Measurements from ENCODE around the gene CER1. TPM values are rescaled to one million over a fixed set of nuclear protein-coding genes. Genes with fewer than 3 reads are reported as not detected.
"Not testable (repeated sequence)": the region's sequence is repeated elsewhere in the genome, so short reads cannot be mapped to it uniquely, and the experiment has no call there.

CER1 gene
- total and polyA plus RNA-seq, 2 donors, result 0.74 TPM; not detected in 1

DNA sequence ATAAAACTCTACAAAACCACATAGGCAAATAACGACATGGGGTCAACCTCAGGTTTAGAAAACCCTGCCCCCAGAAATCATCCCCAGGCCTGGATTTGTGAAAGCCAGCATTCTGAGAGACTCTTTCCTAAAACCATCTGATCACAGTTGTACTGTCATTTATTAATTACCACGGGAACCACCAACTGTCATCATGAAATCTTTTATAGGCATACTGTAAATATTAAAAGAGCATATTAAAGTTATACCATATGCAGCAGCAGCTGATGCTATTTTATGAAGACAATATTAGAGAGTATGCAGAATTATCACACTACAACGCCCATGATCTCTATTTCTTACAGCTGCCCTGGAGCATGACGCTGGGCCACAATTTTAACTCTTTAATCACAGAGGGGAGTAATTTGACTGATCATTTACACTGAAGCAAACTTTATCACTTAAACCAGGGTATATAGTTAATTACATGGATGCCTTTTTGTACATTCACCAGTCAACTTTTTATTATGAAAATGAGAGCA is 20.3 kb downstream of the CER1 start:
- no peak overlapping the region for H3K27ac ChIP-seq (ENCODE audit: low read depth)
- DNase-seq (ENCODE audit: extremely low spot score), result no peak
- no peak overlapping the region for H3K4me3 ChIP-seq (ENCODE audit: low read depth, low read length)
- H3K36me3 ChIP-seq (ENCODE audit: insufficient read depth), result no peaks in the 10 kb centered on the region
- WGBS, result 49% methylated on average over 4 of the region's 4 CpGs
- no peaks in the 10 kb centered on the region for H3K4me1 ChIP-seq (ENCODE audit: insufficient read depth)

DNA sequence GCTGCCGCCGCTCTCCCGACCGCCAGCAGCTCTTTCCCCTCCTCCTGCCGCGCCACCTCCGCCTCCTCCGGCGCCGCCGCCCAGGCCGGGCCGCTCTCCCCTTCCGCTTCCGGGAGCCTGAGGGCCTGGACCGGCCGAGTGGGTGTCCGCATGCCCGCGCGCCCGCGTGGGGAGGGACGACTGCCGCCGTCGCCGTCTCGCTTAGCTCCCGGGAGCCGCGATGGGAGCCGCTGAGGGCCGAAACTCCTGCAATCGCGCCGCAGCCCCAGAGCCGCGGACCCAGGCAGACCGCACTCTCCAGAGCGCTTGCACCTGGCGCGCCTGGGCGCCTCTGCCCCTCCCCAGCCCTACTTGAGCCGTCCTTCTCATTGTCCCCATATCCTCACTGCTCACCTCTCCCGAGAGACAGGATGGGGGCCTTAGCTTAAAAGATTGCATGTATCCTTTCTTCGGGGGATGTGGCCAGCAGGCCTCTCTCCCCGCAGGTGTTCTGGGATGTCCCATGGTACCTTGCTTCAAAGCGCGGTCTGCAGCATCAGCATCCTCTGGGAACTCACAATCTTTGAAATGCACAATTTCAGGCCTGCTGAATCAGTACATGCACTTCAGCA is 29.2 kb downstream of the CER1 start, which contains the start of gene ZDHHC21:
ZDHHC21 (minus strand) TSS at position 182 of the 611 bp plus-strand sequence. CDS start 19,092 bp downstream, outside the sequence.
- Histone ChIP-seq H3K36me3 (ENCODE audit: insufficient read depth) (no peaks in the 10 kb centered on the region), H3K4me1 (ENCODE audit: insufficient read depth) (no peaks in the 10 kb centered on the region), H3K4me3 (ENCODE audit: low read depth, low read length) (peak within 1 kb of the TSS; percentile 95), H3K27ac (ENCODE audit: low read depth) (no peak within 1 kb of the TSS)
- no peak for DNase-seq (ENCODE audit: extremely low spot score)
- WGBS, result 2% methylated on average over 49 of the region's 50 CpGs

DNA sequence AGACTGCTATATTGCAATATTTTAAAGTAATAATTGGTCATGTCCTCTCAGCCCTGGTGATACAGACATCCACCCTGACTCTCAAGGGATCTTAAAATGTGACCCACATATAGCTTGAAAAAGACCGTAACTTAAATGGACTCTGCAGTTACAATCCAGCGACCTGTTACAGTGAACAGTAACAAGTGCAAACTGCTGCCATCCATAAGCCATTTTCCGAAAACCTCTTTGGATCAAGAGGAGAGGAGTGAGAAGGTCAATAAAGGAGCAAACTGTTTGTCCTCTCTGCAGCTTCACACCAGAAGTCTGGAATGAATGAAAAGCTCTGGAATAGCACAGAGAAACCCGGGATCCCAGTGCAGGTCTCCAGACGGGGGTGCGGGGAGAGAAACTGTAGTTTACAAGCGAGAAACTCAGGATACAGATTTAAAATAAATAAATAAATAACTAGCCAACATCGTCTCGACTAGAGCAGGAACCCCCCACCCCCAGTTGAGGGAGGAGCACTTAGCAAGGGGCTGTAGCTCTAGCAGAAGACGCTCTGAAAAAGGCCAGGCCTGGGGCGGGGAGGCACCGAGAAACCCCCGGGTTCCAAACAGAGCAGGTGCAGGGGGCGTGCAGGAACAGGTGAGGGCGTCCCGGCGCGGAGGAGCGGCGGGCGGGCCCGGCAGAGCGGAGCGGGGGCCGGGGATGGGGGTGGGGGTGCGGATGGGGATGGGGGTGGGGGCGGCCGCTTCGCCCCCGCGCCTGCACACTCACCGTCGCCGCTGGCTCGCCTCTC is 29.9 kb downstream of the CER1 start:
- H3K27ac ChIP-seq (ENCODE audit: low read depth), result no peak overlapping the region
- H3K36me3 ChIP-seq (ENCODE audit: insufficient read depth), result no peaks in the 10 kb centered on the region
- 2% methylated on average over 35 of the region's 35 CpGs for WGBS
- no peak for DNase-seq (ENCODE audit: extremely low spot score)
- peak overlapping the region; percentile 95 for H3K4me3 ChIP-seq (ENCODE audit: low read depth, low read length)
- H3K4me1 ChIP-seq (ENCODE audit: insufficient read depth), result no peaks in the 10 kb centered on the region

DNA sequence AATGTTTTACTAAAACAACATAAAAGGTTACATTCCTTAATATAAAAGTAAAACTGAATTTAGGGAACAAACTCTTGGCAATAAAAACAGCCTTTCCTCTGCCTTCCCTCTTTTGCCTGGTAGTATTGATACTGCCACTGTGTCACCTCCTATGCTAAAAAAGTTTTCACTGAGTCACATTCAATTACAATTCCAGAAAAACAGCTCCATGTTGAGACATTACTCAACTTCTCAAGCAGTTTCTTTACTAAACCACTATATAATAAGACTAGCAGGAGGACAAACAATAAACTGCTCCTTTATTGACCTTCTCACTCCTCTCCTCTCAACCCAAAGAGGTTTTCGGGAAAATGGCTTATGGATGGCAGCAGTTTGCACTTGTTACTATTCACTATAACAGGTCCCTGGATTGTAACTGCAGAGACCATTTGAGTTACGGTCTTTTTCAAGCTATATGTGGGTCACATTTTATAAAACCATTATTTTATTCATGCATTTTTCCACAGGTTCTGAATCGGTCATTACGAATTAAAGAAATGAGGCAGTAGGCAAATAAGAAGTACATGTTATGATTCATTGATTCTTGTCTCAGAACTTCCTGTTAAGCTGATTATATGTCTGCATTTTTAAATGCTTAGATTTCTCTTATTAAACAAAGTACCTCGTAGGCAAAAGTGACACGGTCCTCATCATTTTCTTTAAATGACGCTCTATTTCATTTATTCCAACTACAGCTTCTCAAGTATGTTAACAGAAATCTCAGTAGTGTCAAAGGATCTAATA is 31.4 kb downstream of the CER1 start:
- Histone ChIP-seq H3K4me3 (ENCODE audit: low read depth, low read length) (no peak overlapping the region), H3K36me3 (ENCODE audit: insufficient read depth) (no peaks in the 10 kb centered on the region), H3K27ac (ENCODE audit: low read depth) (no peak overlapping the region), H3K4me1 (ENCODE audit: insufficient read depth) (no peaks in the 10 kb centered on the region)
- no peak for DNase-seq (ENCODE audit: extremely low spot score)
- 83% methylated on average over 7 of the region's 7 CpGs for WGBS

DNA sequence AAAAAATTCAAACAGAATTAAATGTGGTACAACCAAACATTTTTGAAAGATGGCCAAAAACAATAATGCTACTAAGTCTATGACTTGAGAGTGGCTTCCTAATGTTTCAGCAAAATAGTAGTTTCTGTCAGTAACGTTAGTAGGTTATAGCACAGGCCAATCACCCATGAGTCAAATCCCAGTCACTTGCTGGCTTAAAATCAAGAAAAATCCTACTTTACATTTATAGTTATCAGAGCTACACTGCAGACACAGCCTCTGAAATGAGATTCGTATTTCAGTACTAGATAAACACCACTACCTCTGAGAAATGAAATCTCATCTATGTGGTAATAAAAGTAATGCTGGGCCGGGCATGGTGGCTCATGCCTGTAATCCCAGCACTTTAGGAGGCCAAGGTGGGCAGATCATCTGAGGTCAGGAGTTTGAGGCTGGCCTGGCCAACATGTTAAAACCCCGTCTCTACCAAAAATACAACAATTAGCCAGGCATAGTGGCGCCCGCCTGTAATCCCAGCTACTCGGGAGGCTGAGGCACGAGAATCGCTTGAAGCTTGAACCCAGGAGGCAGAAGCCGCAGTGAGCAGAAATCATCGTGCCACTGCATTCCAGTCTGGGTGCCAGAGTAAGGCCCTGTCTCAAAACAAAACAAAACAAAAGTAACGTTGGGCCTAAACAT is 35.4 kb downstream of the CER1 start:
- no peak for DNase-seq (ENCODE audit: extremely low spot score)
- WGBS, result 84% methylated on average over 12 of the region's 12 CpGs
- no peaks in the 10 kb centered on the region for H3K4me1 ChIP-seq (ENCODE audit: insufficient read depth)
- H3K4me3 ChIP-seq (ENCODE audit: low read depth, low read length), result no peak overlapping the region
- H3K27ac ChIP-seq (ENCODE audit: low read depth), result no peak overlapping the region
- H3K36me3 ChIP-seq (ENCODE audit: insufficient read depth), result no peaks in the 10 kb centered on the region

DNA sequence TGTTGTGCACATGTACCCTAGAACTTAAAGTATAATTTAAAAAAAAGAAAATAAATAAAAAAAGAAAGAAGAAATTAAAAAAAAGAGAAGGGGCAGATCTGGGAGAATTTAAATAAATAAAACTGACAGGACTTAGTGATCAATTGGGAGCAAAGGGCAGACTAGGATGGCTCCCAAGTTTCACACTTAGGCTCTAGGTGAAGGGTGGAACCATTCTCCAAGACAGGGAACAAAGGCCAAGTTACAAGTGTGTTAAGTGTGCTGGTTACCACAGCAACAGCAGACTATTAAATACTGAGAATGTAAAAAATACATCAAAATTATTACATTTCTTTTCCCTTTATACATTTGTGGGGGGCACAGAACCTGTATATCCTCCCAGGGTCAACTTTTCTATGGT is 36.4 kb downstream of the CER1 start:
- no peak for DNase-seq (ENCODE audit: extremely low spot score)
- Histone ChIP-seq H3K4me3 (ENCODE audit: low read depth, low read length) (no peak overlapping the region), H3K27ac (ENCODE audit: low read depth) (no peak overlapping the region), H3K4me1 (ENCODE audit: insufficient read depth) (no peaks in the 10 kb centered on the region), H3K36me3 (ENCODE audit: insufficient read depth) (no peaks in the 10 kb centered on the region)

DNA sequence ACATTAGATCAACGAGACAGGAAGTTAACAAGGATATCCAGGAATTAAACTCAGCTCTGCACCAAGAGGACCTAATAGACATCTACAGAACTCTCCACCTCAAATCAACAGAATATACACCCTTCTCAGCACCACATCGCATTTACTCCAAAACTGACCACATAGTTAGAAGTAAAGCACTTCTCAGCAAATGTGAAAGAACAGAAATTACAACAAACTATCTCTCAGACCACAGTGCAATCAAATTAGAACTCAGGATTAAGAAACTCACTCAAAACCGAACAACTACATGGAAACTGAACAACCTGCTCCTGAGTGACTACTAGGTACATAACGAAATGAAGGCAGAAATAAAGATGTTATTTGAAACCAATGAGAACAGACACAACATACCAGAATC is 39.9 kb downstream of the CER1 start:
- not testable (repeated sequence) for H3K4me3 ChIP-seq (ENCODE audit: low read depth, low read length); H3K4me1 ChIP-seq (ENCODE audit: insufficient read depth); H3K36me3 ChIP-seq (ENCODE audit: insufficient read depth); DNase-seq (ENCODE audit: extremely low spot score); H3K27ac ChIP-seq (ENCODE audit: low read depth)
- WGBS, result 95% methylated on average over 4 of the region's 4 CpGs

DNA sequence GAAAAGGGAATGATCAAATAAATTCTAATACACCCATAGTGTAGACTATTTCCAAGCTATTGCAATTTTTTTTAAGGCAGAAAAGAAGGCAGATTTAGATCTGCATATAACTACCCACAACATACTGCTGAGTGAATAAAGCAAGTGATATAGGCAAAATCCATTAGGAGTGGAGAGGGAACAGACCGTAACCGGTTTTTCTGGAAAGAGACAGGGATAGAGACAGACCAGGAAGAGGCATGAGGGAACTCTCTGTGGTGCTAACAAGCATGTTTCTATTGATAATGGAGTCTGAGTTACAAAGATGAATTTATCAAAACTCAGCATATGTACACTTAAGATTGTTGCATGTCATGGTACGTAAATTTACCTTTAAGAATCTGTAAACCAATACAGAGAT is 43.8 kb downstream of the CER1 start:
- H3K4me3 ChIP-seq (ENCODE audit: low read depth, low read length), result no peak overlapping the region
- H3K4me1 ChIP-seq (ENCODE audit: insufficient read depth), result peaks cover 1% of the 10 kb centered on the region
- no peak for DNase-seq (ENCODE audit: extremely low spot score)
- peaks cover 1% of the 10 kb centered on the region for H3K36me3 ChIP-seq (ENCODE audit: insufficient read depth)
- no peak overlapping the region for H3K27ac ChIP-seq (ENCODE audit: low read depth)
- 92% methylated on average over 3 of the region's 3 CpGs for WGBS

DNA sequence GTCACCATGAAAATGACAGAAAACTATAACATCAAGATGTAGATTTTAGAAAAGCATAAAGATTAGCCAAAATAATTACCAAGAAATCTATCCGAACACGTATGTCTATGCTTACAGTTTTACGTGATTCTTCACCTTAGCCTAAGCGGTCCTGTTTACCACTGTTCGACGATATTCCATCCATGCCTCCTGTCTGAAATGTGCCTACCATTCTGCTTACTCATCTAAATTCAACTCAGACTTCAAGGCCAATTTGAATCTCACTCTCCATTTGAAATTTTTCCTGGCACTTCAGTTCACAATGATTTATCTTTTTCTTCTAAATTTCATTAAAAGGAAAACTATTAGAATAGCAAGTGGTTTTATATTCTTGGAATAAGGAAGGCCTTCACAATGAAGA is 44.7 kb downstream of the CER1 start:
- Histone ChIP-seq H3K27ac (ENCODE audit: low read depth) (no peak overlapping the region), H3K36me3 (ENCODE audit: insufficient read depth) (peaks cover 1% of the 10 kb centered on the region), H3K4me3 (ENCODE audit: low read depth, low read length) (no peak overlapping the region), H3K4me1 (ENCODE audit: insufficient read depth) (peaks cover 1% of the 10 kb centered on the region)
- 93% methylated on average over 6 of the region's 6 CpGs for WGBS
- DNase-seq (ENCODE audit: extremely low spot score), result no peak

DNA sequence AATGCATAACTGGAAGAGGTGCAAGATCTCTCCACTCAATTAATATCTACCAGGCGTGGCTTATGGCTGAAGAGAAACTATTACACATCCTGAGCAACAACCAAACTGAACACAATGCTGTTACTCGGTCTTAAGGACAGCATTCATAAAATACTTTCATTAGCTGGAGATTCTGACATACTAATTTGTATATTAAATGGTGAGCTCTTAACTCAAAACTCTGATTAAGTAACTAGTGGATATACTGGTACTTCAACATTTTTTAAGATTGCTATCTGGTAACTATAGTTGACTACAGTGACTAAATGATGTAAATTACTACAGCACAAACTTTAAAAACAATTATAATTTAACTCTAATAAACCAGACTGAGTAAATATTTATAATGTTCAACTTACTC is 45.1 kb downstream of the CER1 start:
- Histone ChIP-seq H3K4me3 (ENCODE audit: low read depth, low read length) (no peak overlapping the region), H3K27ac (ENCODE audit: low read depth) (no peak overlapping the region), H3K4me1 (ENCODE audit: insufficient read depth) (peaks cover 1% of the 10 kb centered on the region), H3K36me3 (ENCODE audit: insufficient read depth) (peaks cover 1% of the 10 kb centered on the region)
- no peak for DNase-seq (ENCODE audit: extremely low spot score)
- 84% methylated on average over 2 of the region's 2 CpGs for WGBS

DNA sequence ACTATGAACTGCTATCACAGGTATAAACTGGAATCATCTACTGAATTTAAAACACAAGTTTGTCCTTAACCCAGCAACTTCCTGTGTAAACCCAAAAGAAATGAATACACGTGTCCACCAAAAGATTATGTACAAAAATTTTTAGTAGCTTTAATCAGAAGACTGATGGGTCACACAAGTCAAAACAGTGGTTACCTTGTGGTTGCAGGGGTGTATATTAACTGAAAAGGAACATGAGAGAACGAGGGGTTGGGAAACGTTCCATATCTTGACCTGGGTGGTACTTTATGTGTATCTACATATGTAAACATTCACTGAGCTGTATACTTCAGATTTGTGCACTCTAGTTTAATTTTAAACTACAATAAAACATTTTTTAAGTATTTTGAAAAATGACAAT is 47.9 kb downstream of the CER1 start:
- no peak overlapping the region for H3K4me3 ChIP-seq (ENCODE audit: low read depth, low read length)
- no peak for DNase-seq (ENCODE audit: extremely low spot score)
- 54% methylated on average over 3 of the region's 3 CpGs for WGBS
- peaks cover 1% of the 10 kb centered on the region for H3K36me3 ChIP-seq (ENCODE audit: insufficient read depth)
- H3K27ac ChIP-seq (ENCODE audit: low read depth), result no peak overlapping the region
- peaks cover 1% of the 10 kb centered on the region for H3K4me1 ChIP-seq (ENCODE audit: insufficient read depth)

DNA sequence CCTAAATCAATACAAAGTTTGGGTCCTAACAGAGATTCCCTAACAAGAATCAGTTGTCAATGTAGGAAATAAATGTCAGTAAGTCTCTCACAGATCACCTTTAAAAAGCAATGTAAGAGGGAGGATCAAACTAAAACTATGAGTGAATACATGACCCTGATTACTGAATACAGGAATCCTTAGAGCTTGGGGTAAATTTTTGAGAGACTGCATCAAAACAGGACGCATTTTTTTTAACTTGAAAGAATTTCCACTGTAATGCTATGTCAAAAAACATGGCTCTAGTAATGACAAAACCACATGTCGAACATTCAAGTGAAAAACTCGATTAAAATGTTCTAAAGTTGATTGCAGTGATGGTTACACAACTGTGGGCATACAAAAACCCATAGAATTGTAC is 51.2 kb downstream of the CER1 start:
- DNase-seq (ENCODE audit: extremely low spot score), result no peak
- H3K4me1 ChIP-seq (ENCODE audit: insufficient read depth), result peaks cover 1% of the 10 kb centered on the region
- H3K27ac ChIP-seq (ENCODE audit: low read depth), result no peak overlapping the region
- H3K4me3 ChIP-seq (ENCODE audit: low read depth, low read length), result no peak overlapping the region
- WGBS, result 89% methylated on average over 3 of the region's 3 CpGs
- H3K36me3 ChIP-seq (ENCODE audit: insufficient read depth), result no peaks in the 10 kb centered on the region

DNA sequence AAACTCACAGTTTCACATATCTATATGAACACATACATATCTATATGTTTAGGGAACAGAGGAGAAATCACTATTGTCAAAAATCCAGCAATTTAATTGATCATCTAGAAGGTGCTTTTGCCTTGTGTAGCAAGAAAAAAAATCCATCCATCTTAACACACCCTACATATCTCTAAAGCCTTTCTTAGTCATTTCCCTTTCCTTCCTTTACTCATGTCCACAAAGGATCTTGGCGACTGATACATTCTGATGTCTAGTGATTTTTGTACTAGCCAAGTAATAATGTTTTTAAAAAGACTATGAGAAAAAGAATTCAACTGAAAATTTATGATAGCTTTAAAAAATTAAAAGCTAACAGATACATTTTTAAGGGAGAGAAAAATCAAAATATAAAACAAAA is 51.8 kb downstream of the CER1 start:
- DNase-seq (ENCODE audit: extremely low spot score), result no peak
- no peak overlapping the region for H3K27ac ChIP-seq (ENCODE audit: low read depth)
- H3K36me3 ChIP-seq (ENCODE audit: insufficient read depth), result no peaks in the 10 kb centered on the region
- no peaks in the 10 kb centered on the region for H3K4me1 ChIP-seq (ENCODE audit: insufficient read depth)
- WGBS, result 86% methylated on average over 1 of the region's 1 CpG
- no peak overlapping the region for H3K4me3 ChIP-seq (ENCODE audit: low read depth, low read length)
